ENCODE data around the gene RPS10. TPM values are rescaled to one million over a fixed set of nuclear protein-coding genes. Genes with fewer than 3 reads are reported as not detected.

The RPS10 gene
- total and polyA plus RNA-seq, 2 donors (not counting 3 experiments of a cell fraction or from before 2014, with no cell fraction given): 1,416 to 5,496 TPM

DNA sequence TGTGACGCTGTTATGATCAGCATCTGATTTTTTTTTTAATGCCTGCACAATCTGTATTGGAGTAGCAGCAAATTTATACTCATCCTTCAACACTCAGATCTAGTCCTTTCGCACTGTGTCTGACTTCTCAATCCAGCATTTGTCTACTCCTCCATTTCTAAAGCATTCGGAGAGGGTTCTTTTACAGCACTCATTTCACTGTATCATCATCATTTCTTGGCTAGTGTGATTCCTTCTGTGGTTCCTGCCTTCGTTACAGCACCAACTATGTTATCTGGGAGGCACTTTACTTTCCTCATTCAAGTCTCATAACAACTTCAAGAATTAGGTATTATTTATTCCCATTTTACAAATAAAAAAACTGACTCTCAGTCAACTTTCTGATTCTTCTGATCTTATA, 51.4 kb downstream of the RPS10 start:
- H3K36me3 ChIP-seq (ENCODE audit: control insufficient read depth in 2 of 2, extremely low read depth in 1 of 2, insufficient read depth in 2 of 2, low read length in 2 of 2): no peaks in the 10 kb centered on the region
- POLR2A ChIA-PET: no interaction called here
- no peak overlapping the region for H3K4me3 ChIP-seq (replicated peaks in 1 of 3; ENCODE audit: insufficient read depth in 1 of 3, low read depth in 1 of 3, low read length in 3 of 3)
- TF ChIP-seq POLR2AphosphoS5 (IDR thresholded peaks at IDR 0.05; ENCODE audit: insufficient read depth, low read depth, low read length): no peak
- TF ChIP-seq POLR2A (IDR thresholded peaks at IDR 0.05; ENCODE audit: low read depth, low read length): no peak
- TF ChIP-seq MYC (IDR thresholded peaks at IDR 0.05; ENCODE audit: low read depth, low read length): no peak
- TF ChIP-seq FOS (IDR thresholded peaks at IDR 0.05; ENCODE audit: borderline replicate concordance, insufficient read depth, low read length): no peak
- TF ChIP-seq GATA2 (IDR thresholded peaks at IDR 0.05; ENCODE audit: insufficient read depth, insufficient read length, low read depth, low read length): no peak
- no peak for TF ChIP-seq EZH2 (IDR thresholded peaks at IDR 0.05; ENCODE audit: borderline replicate concordance, low read depth, low read length, severe bottlenecking)
- TF ChIP-seq, protein P1, sequence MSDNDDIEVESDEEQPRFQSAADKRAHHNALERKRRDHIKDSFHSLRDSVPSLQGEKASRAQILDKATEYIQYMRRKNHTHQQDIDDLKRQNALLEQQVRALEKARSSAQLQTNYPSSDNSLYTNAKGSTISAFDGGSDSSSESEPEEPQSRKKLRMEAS (IDR thresholded peaks at IDR 0.05; ENCODE audit: insufficient read depth, insufficient read length): no peak
- no peak for FAIRE-seq
- CTCF ChIA-PET: no interaction called here
- no peak for DNase-seq (ENCODE audit: low read depth, low spot score)
- peaks cover 7% of the 10 kb centered on the region for H4K20me1 ChIP-seq (replicated peaks; ENCODE audit: control insufficient read depth, extremely low read depth, insufficient read depth, low read length)
- H3K27ac ChIP-seq (ENCODE audit: insufficient read depth, low read depth, low read length): no peak overlapping the region
- H3K4me2 ChIP-seq (ENCODE audit: insufficient read depth, low read length): no peak overlapping the region
- intact Hi-C loops (cut with micrococcal nuclease): no loop called here
- H3K4me1 ChIP-seq (ENCODE audit: control insufficient read depth, extremely low read depth, insufficient read depth, low read length): peaks cover 20% of the 10 kb centered on the region
- H3K9ac ChIP-seq (replicated peaks; ENCODE audit: extremely low read depth, insufficient read depth, low read length): no peak overlapping the region
- no peaks in the 10 kb centered on the region for H3K27me3 ChIP-seq (ENCODE audit: control insufficient read depth in 2 of 2, insufficient read depth in 2 of 2, low read length in 2 of 2)
- H3K79me2 ChIP-seq (ENCODE audit: control insufficient read depth, insufficient read depth, low read length): peaks cover 74% of the 10 kb centered on the region
- dilution Hi-C loops (cut with MboI; ENCODE audit: extremely low pct_ligation_motif_present, low sequenced_read_pairs): no loop called here
- no peaks in the 10 kb centered on the region for H3K9me3 ChIP-seq (replicated peaks; ENCODE audit: control insufficient read depth, insufficient read depth, low read length)
- BruUV-seq (replicated peaks): no TSS peak
- no peaks in the 10 kb centered on the region for H3K9me1 ChIP-seq (replicated peaks; ENCODE audit: control insufficient read depth, extremely low read depth, insufficient read depth, low read length)
- H2AFZ ChIP-seq (ENCODE audit: low read depth, low read length): no peak overlapping the region

DNA sequence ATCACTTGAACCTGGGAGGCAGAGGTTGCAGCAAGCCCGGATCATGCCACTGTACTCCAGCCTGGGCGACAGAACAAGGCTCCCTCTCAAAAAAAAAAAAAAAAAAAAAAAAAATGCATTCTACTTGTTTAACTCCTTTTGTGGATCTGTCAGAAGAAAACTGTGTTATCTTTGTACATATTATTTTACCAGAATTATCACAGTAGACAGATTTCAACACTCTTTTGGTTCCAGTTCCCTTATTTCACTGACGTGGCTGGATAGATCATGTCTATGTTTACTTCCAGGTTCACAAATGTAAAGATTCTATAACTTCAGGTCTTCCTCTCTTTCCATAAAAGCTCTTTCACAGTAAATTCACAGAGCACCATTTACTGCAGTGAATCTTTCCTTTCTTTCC, 51.8 kb downstream of the RPS10 start:
- no peaks in the 10 kb centered on the region for H3K9me3 ChIP-seq (replicated peaks; ENCODE audit: control insufficient read depth, insufficient read depth, low read length)

More for the DNA sequence above, 51.8 kb downstream of the RPS10 start:
- intact Hi-C loops (cut with micrococcal nuclease): no loop called here
- CTCF ChIA-PET: no interaction called here
- no peak overlapping the region for H3K4me2 ChIP-seq (ENCODE audit: insufficient read depth, low read length)
- peaks cover 23% of the 10 kb centered on the region for H3K4me1 ChIP-seq (ENCODE audit: control insufficient read depth, extremely low read depth, insufficient read depth, low read length)
- POLR2A ChIA-PET: no interaction called here
- H3K4me3 ChIP-seq (replicated peaks in 1 of 3; ENCODE audit: insufficient read depth in 1 of 3, low read depth in 1 of 3, low read length in 3 of 3): no peak overlapping the region
- no peak overlapping the region for H3K9ac ChIP-seq (replicated peaks; ENCODE audit: extremely low read depth, insufficient read depth, low read length)
- no peaks in the 10 kb centered on the region for H3K9me1 ChIP-seq (replicated peaks; ENCODE audit: control insufficient read depth, extremely low read depth, insufficient read depth, low read length)
- no peaks in the 10 kb centered on the region for H3K27me3 ChIP-seq (ENCODE audit: control insufficient read depth in 2 of 2, insufficient read depth in 2 of 2, low read length in 2 of 2)
- TF ChIP-seq, protein P1 (IDR thresholded peaks at IDR 0.05; ENCODE audit: insufficient read depth, insufficient read length): no peak
- peaks cover 74% of the 10 kb centered on the region for H3K79me2 ChIP-seq (ENCODE audit: control insufficient read depth, insufficient read depth, low read length)
- no peak overlapping the region for H2AFZ ChIP-seq (ENCODE audit: low read depth, low read length)
- dilution Hi-C loops (cut with MboI; ENCODE audit: extremely low pct_ligation_motif_present, low sequenced_read_pairs): no loop called here
- no peaks in the 10 kb centered on the region for H3K36me3 ChIP-seq (ENCODE audit: control insufficient read depth in 2 of 2, extremely low read depth in 1 of 2, insufficient read depth in 2 of 2, low read length in 2 of 2)
- FAIRE-seq (no peak), DNase-seq (ENCODE audit: low read depth, low spot score) (no peak)
- BruUV-seq (replicated peaks): no TSS peak
- H3K27ac ChIP-seq (ENCODE audit: insufficient read depth, low read depth, low read length): no peak overlapping the region
- H4K20me1 ChIP-seq (replicated peaks; ENCODE audit: control insufficient read depth, extremely low read depth, insufficient read depth, low read length): peaks cover 7% of the 10 kb centered on the region

Measured in endothelial cell of umbilical vein (primary cell).